K562 (cell line): ENCODE data around the gene SUV39H2. TPM values are rescaled to one million over a fixed set of nuclear protein-coding genes. Genes with fewer than 3 reads are reported as not detected.

ENCODE experiments used
- ASH1L ChIP-seq: fragments of 450-650 bp; IDR thresholded peaks from 2 replicates; pipeline ENCODE4 v1.6.1; 2018; ENCODE audit warnings: borderline replicate concordance, mild to moderate bottlenecking, low read depth; ENCODE audit not compliant: partially characterized antibody
- CSDE1 ChIP-seq, 2 experiments: fragments of 450-650 bp; IDR thresholded peaks; 2 replicates each; pipeline ENCODE4 v1.6.1; 2016; ENCODE audit warnings: mild to moderate bottlenecking in 1 of 2
- FOXJ2 ChIP-seq: fragments of 200-800 bp; sonication (Bioruptor generic); IDR thresholded peaks from 2 replicates; pipeline ENCODE4 v1.6.1; 2016; ENCODE audit warnings: missing genetic modification characterization, missing compliant biosample characterization
- HDAC2 ChIP-seq: fragments of 450-650 bp; IDR thresholded peaks from 2 replicates; pipeline ENCODE4 v1.6.1; 2016; ENCODE audit warnings: mild to moderate bottlenecking
- MBD2 ChIP-seq: sonication (generic); IDR thresholded peaks from 2 replicates; pipeline ENCODE4 v1.6.1; 2016; ENCODE audit warnings: low read depth, borderline replicate concordance
- MTA2 ChIP-seq: fragments of 450-650 bp; IDR thresholded peaks from 2 replicates; pipeline ENCODE4 v1.6.1; 2016; ENCODE audit warnings: low read depth
- MTF1 ChIP-seq: fragments of 250-450 bp; sonication (Bioruptor Pico); IDR thresholded peaks from 2 replicates; pipeline ENCODE4 v1.9.0; 2021; ENCODE audit warnings: moderate library complexity, mild to moderate bottlenecking, inconsistent platforms, borderline replicate concordance
- NR3C1 ChIP-seq: sonication (generic); formaldehyde crosslinking; IDR thresholded peaks from 2 replicates; pipeline ENCODE4 v1.8.1; 2022; ENCODE audit warnings: missing genetic modification reagents
- PHF21A ChIP-seq: fragments of 450-650 bp; IDR thresholded peaks from 2 replicates; pipeline ENCODE4 v1.6.1; 2017; ENCODE audit warnings: low read depth, borderline replicate concordance
- PML ChIP-seq: IDR thresholded peaks from 2 replicates; pipeline ENCODE4 v1.6.1; 2012; ENCODE audit warnings: low read length, inconsistent platforms
- RBM34 ChIP-seq: fragments of 200-400 bp; formaldehyde crosslinking; IDR thresholded peaks from 2 replicates; pipeline ENCODE4 v1.6.1; 2018; ENCODE audit warnings: low read length, borderline replicate concordance; ENCODE audit not compliant: insufficient read depth
- RFX5 ChIP-seq: IDR thresholded peaks from 2 replicates; pipeline ENCODE4 v1.6.1; 2011; ENCODE audit warnings: low read depth, mild to moderate bottlenecking, improper control_type of control experiment, low read length
- SMC3 ChIP-seq: conservative IDR thresholded peaks from 2 replicates; pipeline ENCODE4 v1.6.1; 2011; ENCODE audit warnings: low read depth, low read length, improper control_type of control experiment; ENCODE audit not compliant: insufficient read depth
- SRSF3 ChIP-seq: fragments of 200-400 bp; formaldehyde crosslinking; IDR thresholded peaks from 2 replicates; pipeline ENCODE4 v1.6.1; 2016; ENCODE audit warnings: mild to moderate bottlenecking, low read length, moderate library complexity; ENCODE audit not compliant: insufficient read depth
- STAT5A ChIP-seq: IDR thresholded peaks from 2 replicates; pipeline ENCODE4 v1.6.1; 2012; ENCODE audit warnings: low read length, inconsistent platforms, borderline replicate concordance
- ZNF143 ChIP-seq: sonication (generic); formaldehyde crosslinking; IDR thresholded peaks from 2 replicates; pipeline ENCODE4 v1.9.0; 2022; ENCODE audit warnings: mild to moderate bottlenecking, missing genetic modification reagents
- ZNF324 ChIP-seq: fragments of 250-450 bp; sonication (Bioruptor Pico); IDR thresholded peaks from 2 replicates; pipeline ENCODE4 v1.4.0; 2020; ENCODE audit warnings: mild to moderate bottlenecking
- ZNF445 ChIP-seq: fragments of 250-450 bp; sonication (Bioruptor Pico); IDR thresholded peaks from 2 replicates; pipeline ENCODE4 v1.4.0; 2020; ENCODE audit warnings: low read depth, mild to moderate bottlenecking, moderate library complexity
- ZNF507 ChIP-seq: conservative IDR thresholded peaks from 2 replicates; pipeline ENCODE4 v1.6.1; 2017; ENCODE audit warnings: missing genetic modification characterization, missing compliant biosample characterization
- polyA plus RNA-seq, 8 experiments: library from polyadenylated mRNA; depleted of rRNA in 4 of 8; stranded (reverse) in 5 of 8; unstranded in 3 of 8; fragments of >200 nt; fragmentation: Nextera tagmentation in 2 of 8; fragmentation: Illumina TruSeq in 1 of 8; extraction: Ambion mirVana in 2 of 8; extraction: Trizol in 1 of 8; gene quantifications; 2 replicates each; pipeline versions ENCODE4 v1.2.1 to v1.2.3, GENCODE V29; 2011 to 2014; ENCODE audit warnings: inconsistent platforms in 1 of 8, missing spikeins in 1 of 8
- total RNA-seq, 7 experiments: library from RNA; depleted of rRNA in 6 of 7; stranded (reverse); fragments of >200 nt in 6 of 7; fragmentation: Illumina TruSeq in 2 of 7; extraction: Trizol in 2 of 7; gene quantifications; 2 replicates each; pipeline versions ENCODE4 v1.2.1 to v1.2.3, GENCODE V29; 2011 to 2021; ENCODE audit warnings: low replicate concordance in 1 of 7
- TF ChIP-seq, protein P1 (sequence below): fragments of 450-650 bp; IDR thresholded peaks from one replicate; pipeline ENCODE4 v1.6.1; 2018; ENCODE audit warnings: mild to moderate bottlenecking, moderate library complexity; ENCODE audit not compliant: partially characterized antibody
- TF ChIP-seq, protein P2 (sequence below): sonication (generic); formaldehyde crosslinking; IDR thresholded peaks from 2 replicates; pipeline ENCODE4 v1.5.0; 2020; ENCODE audit warnings: missing genetic modification reagents
- TF ChIP-seq, protein P3 (sequence below): sonication (generic); formaldehyde crosslinking; IDR thresholded peaks from 2 replicates; pipeline ENCODE4 v1.8.0; 2022; ENCODE audit warnings: missing genetic modification reagents, mild to moderate bottlenecking, moderate library complexity, borderline replicate concordance

The SUV39H2 gene
- total and polyA plus RNA-seq, 9 of the 15 experiments (the other 6 are each of a cell fraction or from before 2014, with no cell fraction given), result 24.1 to 54.3 (median 41.3) TPM

DNA sequence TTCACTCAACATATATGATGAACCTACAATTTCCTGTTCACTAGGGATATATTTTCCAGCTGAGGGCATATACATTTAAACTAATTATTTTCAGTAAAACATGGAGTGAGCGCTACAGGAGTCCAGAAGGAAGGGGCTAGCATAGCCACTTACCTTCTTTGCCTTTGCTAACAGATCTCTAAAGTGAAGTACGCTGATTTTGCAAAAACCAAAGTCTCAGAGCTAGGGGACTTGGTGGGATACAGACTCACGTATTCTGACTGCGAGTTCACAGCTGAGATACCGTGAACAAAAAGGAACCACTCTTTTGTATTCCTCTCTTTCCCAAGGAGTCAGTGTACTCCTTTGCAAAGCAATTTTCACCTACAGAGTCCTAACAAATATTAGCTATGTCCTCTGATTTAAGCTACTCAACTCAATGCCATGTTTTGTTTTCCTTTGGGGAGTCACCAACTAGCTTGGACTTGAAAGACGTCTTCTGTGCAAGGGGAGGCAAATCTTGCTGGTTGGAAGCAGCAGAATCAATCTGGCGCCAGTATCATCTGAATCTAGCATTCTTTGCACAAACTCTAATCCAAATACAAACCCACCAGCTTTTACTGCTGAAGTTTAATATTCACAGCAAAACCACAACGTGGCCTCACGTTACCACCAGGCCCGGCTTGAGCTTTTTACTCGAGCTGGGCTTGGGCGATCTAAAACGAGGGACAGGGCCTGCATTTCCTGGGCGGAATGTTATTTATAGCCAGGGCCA lies 41.5 kb upstream of the SUV39H2 start (continued):
- 0 out of 2 replicates have a peak, but pooled peaks have one; percentile 29 for TF ChIP-seq PML
- TF ChIP-seq FOXJ2 (tag), result no peak
- TF ChIP-seq, protein P1, sequence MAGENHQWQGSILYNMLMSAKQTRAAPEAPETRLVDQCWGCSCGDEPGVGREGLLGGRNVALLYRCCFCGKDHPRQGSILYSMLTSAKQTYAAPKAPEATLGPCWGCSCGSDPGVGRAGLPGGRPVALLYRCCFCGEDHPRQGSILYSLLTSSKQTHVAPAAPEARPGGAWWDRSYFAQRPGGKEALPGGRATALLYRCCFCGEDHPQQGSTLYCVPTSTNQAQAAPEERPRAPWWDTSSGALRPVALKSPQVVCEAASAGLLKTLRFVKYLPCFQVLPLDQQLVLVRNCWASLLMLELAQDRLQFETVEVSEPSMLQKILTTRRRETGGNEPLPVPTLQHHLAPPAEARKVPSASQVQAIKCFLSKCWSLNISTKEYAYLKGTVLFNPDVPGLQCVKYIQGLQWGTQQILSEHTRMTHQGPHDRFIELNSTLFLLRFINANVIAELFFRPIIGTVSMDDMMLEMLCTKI, result no peak
- no peak for TF ChIP-seq NR3C1 (CRISPR knock-in tag)
- no peak for TF ChIP-seq SMC3
- TF ChIP-seq SRSF3, result no peak
- no peak for TF ChIP-seq CSDE1 (IDR thresholded peaks at IDR 0.05)
- TF ChIP-seq MBD2, result no peak
- TF ChIP-seq ZNF143 (CRISPR knock-in tag), result no peak
- 0 out of 2 replicates have a peak, but pooled peaks have one; percentile 7 for TF ChIP-seq PHF21A
- TF ChIP-seq RBM34, result no peak
- no peak for TF ChIP-seq ASH1L
- no peak for TF ChIP-seq MTA2
- TF ChIP-seq, protein P2, sequence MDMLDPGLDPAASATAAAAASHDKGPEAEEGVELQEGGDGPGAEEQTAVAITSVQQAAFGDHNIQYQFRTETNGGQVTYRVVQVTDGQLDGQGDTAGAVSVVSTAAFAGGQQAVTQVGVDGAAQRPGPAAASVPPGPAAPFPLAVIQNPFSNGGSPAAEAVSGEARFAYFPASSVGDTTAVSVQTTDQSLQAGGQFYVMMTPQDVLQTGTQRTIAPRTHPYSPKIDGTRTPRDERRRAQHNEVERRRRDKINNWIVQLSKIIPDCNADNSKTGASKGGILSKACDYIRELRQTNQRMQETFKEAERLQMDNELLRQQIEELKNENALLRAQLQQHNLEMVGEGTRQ, result no peak
- TF ChIP-seq, protein P3, sequence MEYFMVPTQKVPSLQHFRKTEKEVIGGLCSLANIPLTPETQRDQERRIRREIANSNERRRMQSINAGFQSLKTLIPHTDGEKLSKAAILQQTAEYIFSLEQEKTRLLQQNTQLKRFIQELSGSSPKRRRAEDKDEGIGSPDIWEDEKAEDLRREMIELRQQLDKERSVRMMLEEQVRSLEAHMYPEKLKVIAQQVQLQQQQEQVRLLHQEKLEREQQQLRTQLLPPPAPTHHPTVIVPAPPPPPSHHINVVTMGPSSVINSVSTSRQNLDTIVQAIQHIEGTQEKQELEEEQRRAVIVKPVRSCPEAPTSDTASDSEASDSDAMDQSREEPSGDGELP (CRISPR knock-in tag), result no peak
- TF ChIP-seq HDAC2, result no peak
- TF ChIP-seq RFX5, result no peak
- no peak for TF ChIP-seq ZNF507 (tag)
- no peak for TF ChIP-seq ZNF324 (CRISPR knock-in tag)
- TF ChIP-seq ZNF445 (CRISPR knock-in tag), result no peak
- no peak for TF ChIP-seq STAT5A
- no peak for TF ChIP-seq MTF1 (CRISPR knock-in tag)
